Activated naive CD4-positive, alpha-beta T cell treated with anti-CD3 and anti-CD28 coated beads, Interleukin-2, amount 10 ng/mL, durations not matched to agents 7 days and 5 days (primary cell): ENCODE data around the gene AJUBA.
A peak's percentile ranks its signal among the peaks of the same experiment; 100 is the strongest.
"Not testable (repeated sequence)": the region's sequence is repeated elsewhere in the genome, so short reads cannot be mapped to it uniquely, and the experiment has no call there.

Experiments
- CTCF ChIA-PET: fragments of 350-600 bp; sonication (Branson Sonifier 250); formaldehyde crosslinking; loops from one replicate; lab custom pipeline; 2021; ENCODE audit warnings: antibody characterized with exemption; lab: Charles Lee
- DNase-seq: peaks from one replicate; pipeline ENCODE4 v3.0.0-alpha.2; 2020
- H3K27ac Mint-ChIP-seq: one replicate; pipeline ENCODE4 v1.8.0; 2021; ENCODE audit warnings: mild to moderate bottlenecking, moderate library complexity, mixed read lengths
- H3K27me3 Mint-ChIP-seq: one replicate; pipeline ENCODE4 v1.8.0; 2021; ENCODE audit warnings: mild to moderate bottlenecking, mixed read lengths
- H3K36me3 Mint-ChIP-seq: one replicate; pipeline ENCODE4 v1.8.0; 2021; ENCODE audit warnings: mixed read lengths
- H3K4me1 Mint-ChIP-seq: one replicate; pipeline ENCODE4 v1.8.0; 2021; ENCODE audit warnings: mixed read lengths
- H3K4me3 Mint-ChIP-seq: one replicate; pipeline ENCODE4 v1.8.0; 2021; ENCODE audit warnings: mild to moderate bottlenecking, moderate library complexity, mixed read lengths
- H3K9me3 Mint-ChIP-seq: one replicate; pipeline ENCODE4 v1.8.0; 2021; ENCODE audit warnings: mixed read lengths

The AJUBA gene

GRCh38 chr14:22972313-22972930 is 9.9 kb downstream of the AJUBA start:
- DNase-seq, result no peak
- CTCF ChIA-PET, result interaction anchor here (0.6 to 6.7 kb wide), 22 partner anchors 10 to 206 kb away, joined by 3 to 120 read pairs (median 8); partner anchors contain the start of genes AJUBA, CDH24, HAUS4 and OXA1L
- Mint-ChIP-seq H3K9me3 (no peaks in the 10 kb centered on the region), H3K36me3 (no peaks in the 10 kb centered on the region), H3K4me3 (no peak overlapping the region), H3K4me1 (no peaks in the 10 kb centered on the region), H3K27me3 (peaks cover 19% of the 10 kb centered on the region), H3K27ac (no peak overlapping the region)

DNA sequence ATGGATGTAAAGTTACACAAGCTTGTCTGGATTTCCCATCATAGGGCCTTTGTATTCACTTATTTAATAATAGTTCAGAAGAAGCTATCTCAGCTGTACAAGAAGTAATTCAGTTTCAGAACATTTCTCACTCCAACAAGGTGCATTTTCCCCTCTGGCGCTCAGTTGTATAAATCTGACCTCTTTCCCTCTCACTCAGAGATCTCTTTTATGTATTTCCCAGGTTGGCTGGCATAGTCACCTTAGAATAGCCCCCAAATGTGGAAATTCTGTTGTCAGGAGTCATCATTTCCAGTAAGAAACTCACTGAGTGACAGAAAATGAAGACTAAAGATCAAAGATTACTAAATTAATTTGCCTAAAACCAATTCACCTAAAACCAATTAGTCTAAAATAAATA is 11.2 kb downstream of the AJUBA start:
- DNase-seq, result no peak
- CTCF ChIA-PET, result interaction anchor here (1.7 to 3.7 kb wide), 5 partner anchors 23 to 84 kb away, joined by 5 to 33 read pairs (median 16); partner anchors contain the start of gene PRMT5
- peaks cover 22% of the 10 kb centered on the region for H3K27me3 Mint-ChIP-seq
- H3K9me3 Mint-ChIP-seq, result no peaks in the 10 kb centered on the region
- H3K36me3 Mint-ChIP-seq, result no peaks in the 10 kb centered on the region
- no peak overlapping the region for H3K27ac Mint-ChIP-seq
- no peaks in the 10 kb centered on the region for H3K4me1 Mint-ChIP-seq
- no peak overlapping the region for H3K4me3 Mint-ChIP-seq

DNA sequence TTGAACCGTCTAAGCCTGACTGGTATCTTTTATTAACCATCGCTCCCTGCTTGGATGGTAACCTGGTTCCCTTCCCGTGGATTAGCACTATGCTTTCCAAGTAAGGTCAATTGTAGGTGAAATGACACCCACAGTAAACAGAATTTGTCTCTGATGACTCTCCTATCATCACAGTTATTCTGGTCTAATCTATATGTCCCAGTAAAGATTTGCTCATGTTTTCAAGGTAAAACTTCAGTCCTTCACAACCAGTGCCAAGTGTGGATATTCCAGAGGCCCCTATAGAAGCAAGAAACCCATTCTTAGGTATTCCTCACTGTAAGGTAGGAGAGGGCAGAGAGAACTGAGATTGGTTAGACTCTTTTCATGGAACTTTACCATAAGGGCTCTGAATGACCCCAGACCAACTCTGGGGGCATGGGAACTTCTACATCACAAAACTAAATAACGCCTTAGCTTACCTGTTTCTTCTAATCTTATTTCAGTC is 15.5 kb downstream of the AJUBA start:
- Mint-ChIP-seq H3K27me3 (peaks cover 16% of the 10 kb centered on the region), H3K36me3 (no peaks in the 10 kb centered on the region), H3K9me3 (no peaks in the 10 kb centered on the region), H3K4me3 (no peak overlapping the region), H3K4me1 (no peaks in the 10 kb centered on the region), H3K27ac (no peak overlapping the region)
- CTCF ChIA-PET, result interaction anchor here (1.0 kb wide), 1 partner anchor 19 kb away, joined by 3 read pairs; no protein-coding TSS in a partner anchor
- no peak for DNase-seq

GRCh38 chr14:22965916-22966782 is 16.2 kb downstream of the AJUBA start:
- not testable (repeated sequence) for H3K9me3 Mint-ChIP-seq

GRCh38 chr14:22962061-22962676 is 20.2 kb downstream of the AJUBA start:
- H3K4me1 Mint-ChIP-seq, result peaks cover 7% of the 10 kb centered on the region
- H3K36me3 Mint-ChIP-seq, result no peaks in the 10 kb centered on the region
- no peaks in the 10 kb centered on the region for H3K9me3 Mint-ChIP-seq
- DNase-seq, result no peak
- H3K4me3 Mint-ChIP-seq, result no peak overlapping the region
- CTCF ChIA-PET, result interaction anchor here (0.9 to 6.2 kb wide), 3 partner anchors 11 to 107 kb away, joined by 3 to 54 read pairs (median 4); no protein-coding TSS in a partner anchor
- no peak overlapping the region for H3K27ac Mint-ChIP-seq
- peaks cover 11% of the 10 kb centered on the region for H3K27me3 Mint-ChIP-seq

More at GRCh38 chr14:22965916-22966782, 16.2 kb downstream of the AJUBA start:
- not testable (repeated sequence) for H3K27ac Mint-ChIP-seq, H3K4me1 Mint-ChIP-seq, H3K4me3 Mint-ChIP-seq, H3K36me3 Mint-ChIP-seq, DNase-seq
- H3K27me3 Mint-ChIP-seq, result peaks cover 16% of the 10 kb centered on the region
- CTCF ChIA-PET, result interaction anchor here (1.0 kb wide), 1 partner anchor 20 kb away, joined by 3 read pairs; no protein-coding TSS in a partner anchor

- Mint-ChIP-seq H3K36me3 (peaks cover 29% of the 10 kb centered on the region), H3K9me3 (no peaks in the 10 kb centered on the region), H3K4me3 (peak overlapping the region; percentile 91), H3K27me3 (peaks cover 4% of the 10 kb centered on the region), H3K27ac (peak overlapping the region; percentile 92), H3K4me1 (peaks cover 30% of the 10 kb centered on the region)
- no peak for DNase-seq
- CTCF ChIA-PET, result interaction anchor here (0.8 to 3.7 kb wide), 11 partner anchors 11 to 166 kb away, joined by 3 to 24 read pairs (median 3); no protein-coding TSS in a partner anchor
These were observed 26.4 kb downstream of the AJUBA start for GRCh38 chr14:22955702-22956569.

GRCh38 chr14:22952418-22952817 is 29.9 kb downstream of the AJUBA start:
- Mint-ChIP-seq H3K4me1 (peaks cover 24% of the 10 kb centered on the region), H3K36me3 (peaks cover 37% of the 10 kb centered on the region), H3K9me3 (no peaks in the 10 kb centered on the region), H3K27ac (no peak overlapping the region), H3K27me3 (no peaks in the 10 kb centered on the region), H3K4me3 (no peak overlapping the region)
- no peak for DNase-seq
- CTCF ChIA-PET, result interaction anchor here (0.7 to 2.0 kb wide), 2 partner anchors 34 to 81 kb away, joined by 4 to 6 read pairs; no protein-coding TSS in a partner anchor

GRCh38 chr14:22951795-22952194 is 30.6 kb downstream of the AJUBA start:
- peaks cover 23% of the 10 kb centered on the region for H3K4me1 Mint-ChIP-seq
- CTCF ChIA-PET, H3K27ac Mint-ChIP-seq, DNase-seq, H3K4me3 Mint-ChIP-seq, H3K9me3 Mint-ChIP-seq, H3K27me3 Mint-ChIP-seq: not testable (repeated sequence)
- peaks cover 43% of the 10 kb centered on the region for H3K36me3 Mint-ChIP-seq

- no peaks in the 10 kb centered on the region for H3K4me1 Mint-ChIP-seq
- H3K9me3 Mint-ChIP-seq, result no peaks in the 10 kb centered on the region
- no peak overlapping the region for H3K4me3 Mint-ChIP-seq
- CTCF ChIA-PET, result interaction anchor here (0.9 to 1.8 kb wide), 2 partner anchors 9 to 10 kb away, joined by 4 to 9 read pairs; no protein-coding TSS in a partner anchor
- H3K36me3 Mint-ChIP-seq, result peaks cover 26% of the 10 kb centered on the region
- no peak for DNase-seq
- no peaks in the 10 kb centered on the region for H3K27me3 Mint-ChIP-seq
- H3K27ac Mint-ChIP-seq, result no peak overlapping the region
These were observed 36.7 kb downstream of the AJUBA start for GRCh38 chr14:22945642-22946041.

DNA sequence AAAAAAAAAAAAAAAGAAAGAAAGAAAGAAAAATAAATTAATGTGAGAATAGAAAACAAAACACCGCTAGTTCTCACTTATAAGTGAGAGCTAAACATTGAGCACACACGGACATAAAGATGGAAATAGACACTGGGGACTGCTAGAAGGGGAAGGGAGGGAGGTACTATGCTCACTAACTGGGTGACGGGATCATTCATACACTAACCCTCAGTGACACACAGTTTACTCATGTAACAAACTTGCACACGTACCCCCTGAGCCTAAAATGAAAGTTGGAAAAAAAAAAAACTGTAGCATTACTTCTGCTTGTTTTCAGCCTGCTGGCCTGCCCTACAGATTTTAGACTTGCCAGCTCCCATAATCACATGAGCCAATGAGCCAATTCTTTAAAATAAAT is 42.7 kb downstream of the AJUBA start:
- Mint-ChIP-seq H3K4me3 (no peak overlapping the region), H3K27me3 (no peaks in the 10 kb centered on the region), H3K27ac (no peak overlapping the region), H3K36me3 (peaks cover 11% of the 10 kb centered on the region), H3K4me1 (no peaks in the 10 kb centered on the region), H3K9me3 (no peaks in the 10 kb centered on the region)
- CTCF ChIA-PET, result interaction anchor here (0.6 to 2.1 kb wide), 2 partner anchors 10 to 129 kb away, joined by 4 to 5 read pairs; no protein-coding TSS in a partner anchor
- no peak for DNase-seq

- CTCF ChIA-PET, result interaction anchor here (0.9 to 1.5 kb wide), 4 partner anchors 21 to 52 kb away, joined by 3 to 7 read pairs (median 4); no protein-coding TSS in a partner anchor
- peaks cover 4% of the 10 kb centered on the region for H3K36me3 Mint-ChIP-seq
- H3K4me3 Mint-ChIP-seq, result no peak overlapping the region
- H3K27me3 Mint-ChIP-seq, result no peaks in the 10 kb centered on the region
- no peak overlapping the region for H3K27ac Mint-ChIP-seq
- no peaks in the 10 kb centered on the region for H3K4me1 Mint-ChIP-seq
- H3K9me3 Mint-ChIP-seq, result no peaks in the 10 kb centered on the region
- DNase-seq, result no peak
These were observed 47.2 kb downstream of the AJUBA start for GRCh38 chr14:22935156-22935555.

DNA sequence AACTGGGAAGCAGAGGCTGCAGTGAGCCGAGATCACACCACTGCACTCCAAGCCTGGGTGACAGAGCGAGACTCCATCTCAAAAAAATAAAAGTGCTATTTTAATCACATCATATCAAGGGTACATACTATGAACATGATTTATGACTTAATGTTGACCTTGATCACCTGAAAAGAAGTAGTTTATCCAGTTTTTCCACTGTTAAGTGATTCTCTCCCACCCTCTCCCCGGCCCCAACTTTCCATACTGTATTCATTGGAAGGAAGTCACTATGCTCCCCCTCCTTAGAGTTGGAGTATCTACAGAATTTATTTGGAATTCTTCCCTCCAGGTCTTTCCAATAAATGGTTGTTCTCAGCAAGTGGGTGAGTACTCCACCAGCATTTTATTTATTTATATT is 50.2 kb downstream of the AJUBA start:
- H3K36me3 Mint-ChIP-seq, result peaks cover 4% of the 10 kb centered on the region
- H3K9me3 Mint-ChIP-seq, result no peaks in the 10 kb centered on the region
- no peak overlapping the region for H3K27ac Mint-ChIP-seq
- CTCF ChIA-PET, result no interaction called here
- no peak for DNase-seq
- no peaks in the 10 kb centered on the region for H3K27me3 Mint-ChIP-seq
- no peak overlapping the region for H3K4me3 Mint-ChIP-seq
- H3K4me1 Mint-ChIP-seq, result peaks cover 12% of the 10 kb centered on the region

- no peak overlapping the region for H3K4me3 Mint-ChIP-seq
These were observed 52.4 kb downstream of the AJUBA start for GRCh38 chr14:22929961-22930364.

More at GRCh38 chr14:22929961-22930364, 52.4 kb downstream of the AJUBA start:
- Mint-ChIP-seq H3K9me3 (no peaks in the 10 kb centered on the region), H3K27ac (no peak overlapping the region), H3K36me3 (peaks cover 16% of the 10 kb centered on the region), H3K4me1 (peaks cover 26% of the 10 kb centered on the region), H3K27me3 (no peaks in the 10 kb centered on the region)
- CTCF ChIA-PET, result interaction anchor here (0.9 to 3.0 kb wide), 25 partner anchors 10 to 128 kb away, joined by 3 to 24 read pairs (median 5); partner anchors contain the start of genes AJUBA, HAUS4, RBM23 and REM2
- DNase-seq, result no peak
